Endodermal cell (in vitro differentiated cells): ENCODE results near the gene ABCA4. TPM values are rescaled to one million over a fixed set of nuclear protein-coding genes. Genes with fewer than 3 reads are reported as not detected.

ENCODE experiments used
- DNase-seq: peaks from one replicate; pipeline ENCODE4 v3.0.0-alpha.2; 2017
- H3K27ac ChIP-seq: 2 replicates; pipeline ENCODE4 v1.5.1; 2013; ENCODE audit warnings: mild to moderate bottlenecking, low read depth, low read length, moderate library complexity
- H3K27me3 ChIP-seq: 2 replicates; pipeline ENCODE4 v1.6.1; 2013; ENCODE audit warnings: mild to moderate bottlenecking, low read length, moderate library complexity; ENCODE audit not compliant: insufficient read depth, control insufficient read depth, poor library complexity, severe bottlenecking
- H3K36me3 ChIP-seq: 2 replicates; pipeline ENCODE4 v1.7.0; 2013; ENCODE audit warnings: mild to moderate bottlenecking, low read length, moderate library complexity; ENCODE audit not compliant: control insufficient read depth, insufficient read depth
- H3K4me1 ChIP-seq: one replicate; pipeline ENCODE4 v1.7.0; 2013; ENCODE audit warnings: low read length; ENCODE audit not compliant: control insufficient read depth, insufficient read depth
- H3K4me3 ChIP-seq: 2 replicates; pipeline ENCODE4 v1.5.1; 2013; ENCODE audit warnings: mild to moderate bottlenecking, low read length, moderate library complexity
- H3K9ac ChIP-seq: 2 replicates; pipeline ENCODE4 v1.6.1; 2013; ENCODE audit warnings: mild to moderate bottlenecking, low read length, moderate library complexity; ENCODE audit not compliant: poor library complexity, severe bottlenecking; ENCODE audit errors: extremely low read depth
- H3K9me3 ChIP-seq: 2 replicates; pipeline ENCODE4 v1.6.1; 2013; ENCODE audit warnings: mild to moderate bottlenecking, low read length, moderate library complexity; ENCODE audit not compliant: control insufficient read depth
- H3K27ac Mint-ChIP-seq: 2 replicates; pipeline ENCODE4 v1.8.0; 2020; ENCODE audit warnings: mixed read lengths
- H3K27me3 Mint-ChIP-seq: 2 replicates; pipeline ENCODE4 v1.8.0; 2021; ENCODE audit warnings: mild to moderate bottlenecking, mixed read lengths; ENCODE audit not compliant: insufficient read depth
- H3K36me3 Mint-ChIP-seq: 2 replicates; pipeline ENCODE4 v1.8.0; 2020; ENCODE audit warnings: low read depth, mixed read lengths
- H3K4me1 Mint-ChIP-seq: 2 replicates; pipeline ENCODE4 v1.8.0; 2020; ENCODE audit warnings: mixed read lengths
- H3K4me3 Mint-ChIP-seq: 2 replicates; pipeline ENCODE4 v1.8.0; 2020; ENCODE audit warnings: mild to moderate bottlenecking, moderate library complexity, mixed read lengths
- H3K9me3 Mint-ChIP-seq: 2 replicates; pipeline ENCODE4 v1.8.0; 2020; ENCODE audit warnings: mild to moderate bottlenecking, mixed read lengths
- WGBS, 2 experiments: methylation state at CpG; one replicate each; pipeline versions ENCODE4 v1.1.5 to v1.1.7; 2013; ENCODE audit warnings: missing lambda C conversion rate in 2 of 2, mixed read lengths in 1 of 2; ENCODE audit not compliant: insufficient coverage in 1 of 2, insufficient read length in 1 of 2; 5-methylcytosine and 5-hydroxymethylcytosine counted together
- total RNA-seq, 2 donors: library from RNA; stranded (reverse); fragmentation: NEBNext Ultra II Directional in 1 of 2; extraction: Animal tissue kit (Norgen Biotek cat#: 25700) in 1 of 2; gene quantifications; 2 replicates in 1 of 2; 3 replicates in 1 of 2; pipeline ENCODE4 v1.2.1, GENCODE V29; 2021
- TF ChIP-seq, protein P1 (sequence below): fragments of 200-600 bp; sonication (generic); conservative IDR thresholded peaks from 2 replicates; pipeline ENCODE4 v1.5.0; 2021; ENCODE audit warnings: antibody characterized with exemption, mild to moderate bottlenecking

The ABCA4 gene
- total RNA-seq, 2 donors from 2014 or later = 1.6 to 1.7 TPM

DNA sequence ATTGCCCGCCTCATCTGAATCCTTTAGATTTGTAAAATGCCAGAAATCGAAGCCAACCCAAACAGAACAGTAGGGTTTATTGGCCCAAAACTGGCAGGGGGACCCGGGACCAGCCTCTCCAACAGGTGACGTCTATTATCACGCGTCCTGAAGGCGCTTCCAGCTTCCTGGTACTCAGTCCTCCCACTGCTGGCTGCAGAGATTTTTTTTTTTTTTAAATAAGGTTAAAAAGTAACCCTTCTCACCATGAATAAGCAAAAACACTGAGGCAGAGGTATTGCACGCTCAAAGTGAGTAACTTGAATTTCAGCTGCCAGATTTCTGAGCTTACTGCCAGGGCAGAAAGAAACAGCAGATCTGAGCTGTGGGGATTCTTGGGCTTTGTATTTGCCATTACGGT, 157.4 kb downstream of the ABCA4 start:
- Histone ChIP-seq H3K9ac (no peak overlapping the region), H3K4me1 (no peaks in the 10 kb centered on the region), H3K36me3 (no peaks in the 10 kb centered on the region), H3K27me3 (no peaks in the 10 kb centered on the region), H3K9me3 (no peaks in the 10 kb centered on the region), H3K27ac (no peak overlapping the region), H3K4me3 (no peak overlapping the region)
- Mint-ChIP-seq H3K9me3 (no peaks in the 10 kb centered on the region), H3K36me3 (no peaks in the 10 kb centered on the region), H3K27ac (no peak overlapping the region), H3K4me1 (no peaks in the 10 kb centered on the region), H3K4me3 (no peak overlapping the region), H3K27me3 (no peaks in the 10 kb centered on the region)
- no peak for DNase-seq
- 91 to 95% methylated on average over 3 to 9 of the region's 9 CpGs for WGBS, 2 experiments
- TF ChIP-seq, protein P1, sequence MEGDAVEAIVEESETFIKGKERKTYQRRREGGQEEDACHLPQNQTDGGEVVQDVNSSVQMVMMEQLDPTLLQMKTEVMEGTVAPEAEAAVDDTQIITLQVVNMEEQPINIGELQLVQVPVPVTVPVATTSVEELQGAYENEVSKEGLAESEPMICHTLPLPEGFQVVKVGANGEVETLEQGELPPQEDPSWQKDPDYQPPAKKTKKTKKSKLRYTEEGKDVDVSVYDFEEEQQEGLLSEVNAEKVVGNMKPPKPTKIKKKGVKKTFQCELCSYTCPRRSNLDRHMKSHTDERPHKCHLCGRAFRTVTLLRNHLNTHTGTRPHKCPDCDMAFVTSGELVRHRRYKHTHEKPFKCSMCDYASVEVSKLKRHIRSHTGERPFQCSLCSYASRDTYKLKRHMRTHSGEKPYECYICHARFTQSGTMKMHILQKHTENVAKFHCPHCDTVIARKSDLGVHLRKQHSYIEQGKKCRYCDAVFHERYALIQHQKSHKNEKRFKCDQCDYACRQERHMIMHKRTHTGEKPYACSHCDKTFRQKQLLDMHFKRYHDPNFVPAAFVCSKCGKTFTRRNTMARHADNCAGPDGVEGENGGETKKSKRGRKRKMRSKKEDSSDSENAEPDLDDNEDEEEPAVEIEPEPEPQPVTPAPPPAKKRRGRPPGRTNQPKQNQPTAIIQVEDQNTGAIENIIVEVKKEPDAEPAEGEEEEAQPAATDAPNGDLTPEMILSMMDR = no peak

- TF ChIP-seq, protein P1 = no peak
- Histone ChIP-seq H3K27me3 (no peaks in the 10 kb centered on the region), H3K4me1 (no peaks in the 10 kb centered on the region), H3K9me3 (no peaks in the 10 kb centered on the region), H3K9ac (no peak overlapping the region), H3K27ac (no peak overlapping the region), H3K4me3 (no peak overlapping the region), H3K36me3 (no peaks in the 10 kb centered on the region)
- Mint-ChIP-seq H3K4me3 (no peak overlapping the region), H3K4me1 (no peaks in the 10 kb centered on the region), H3K36me3 (no peaks in the 10 kb centered on the region), H3K27ac (no peak overlapping the region), H3K9me3 (peaks cover 7% of the 10 kb centered on the region), H3K27me3 (peaks cover 6% of the 10 kb centered on the region)
- 97 to 100% methylated on average over 1 to 3 of the region's 3 CpGs for WGBS, 2 experiments
- no peak for DNase-seq
Measured at GRCh38 chr1:93961906-93962305, 159.0 kb downstream of the ABCA4 start.

DNA sequence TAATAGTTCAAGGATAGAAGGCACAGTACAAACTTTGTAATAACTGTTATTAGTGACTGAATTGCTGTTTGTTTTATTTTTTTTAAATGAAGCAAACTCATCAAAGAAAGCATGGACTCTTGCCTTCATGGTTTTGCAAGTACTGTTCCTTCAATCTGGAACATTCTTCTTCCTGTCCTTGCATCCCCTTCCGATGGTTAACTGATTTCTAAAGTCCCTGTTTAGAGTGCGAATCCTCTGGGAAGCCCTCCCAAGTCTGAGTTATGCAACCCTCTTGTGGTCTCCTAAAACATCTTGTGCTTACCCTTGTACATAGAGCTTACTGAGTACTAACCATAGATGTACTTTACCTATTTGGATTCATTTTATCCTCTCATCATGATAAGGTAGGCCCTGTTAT, 159.5 kb downstream of the ABCA4 start:
- Histone ChIP-seq H3K27me3 (no peaks in the 10 kb centered on the region), H3K9ac (no peak overlapping the region), H3K27ac (no peak overlapping the region), H3K9me3 (peaks cover under 1% of the 10 kb centered on the region), H3K36me3 (no peaks in the 10 kb centered on the region), H3K4me3 (no peak overlapping the region), H3K4me1 (no peaks in the 10 kb centered on the region)
- TF ChIP-seq, protein P1 = no peak
- Mint-ChIP-seq H3K4me3 (no peak overlapping the region), H3K36me3 (no peaks in the 10 kb centered on the region), H3K27ac (no peak overlapping the region), H3K4me1 (no peaks in the 10 kb centered on the region), H3K27me3 (peaks cover 6% of the 10 kb centered on the region), H3K9me3 (peaks cover 11% of the 10 kb centered on the region)
- WGBS, 2 experiments = 90 to 95% methylated on average over 2 of the region's 2 CpGs
- no peak for DNase-seq
